Psoas muscle (tissue), 8 donors: ENCODE data around the gene PIGH. TPM values are rescaled to one million over a fixed set of nuclear protein-coding genes. Genes with fewer than 3 reads are reported as not detected.

Experiments used
- ATAC-seq, 4 donors: fragments of 200-7000 bp; cut with Tn5 transposase; one replicate each; pipeline ENCODE4 v1.9.1; 2020; ENCODE audit warnings: moderate library complexity in 3 of 4, mild to moderate bottlenecking in 2 of 4
- DNase-seq, 2 donors: peaks; one replicate each; pipeline ENCODE4 v3.0.0-alpha.2; 2020
- H3K27ac ChIP-seq: fragments of 200-600 bp; one replicate; pipeline ENCODE4 v1.8.0; 2022
- H3K27me3 ChIP-seq, 3 donors: fragments of 200-600 bp in 1 of 3; one replicate each; pipeline versions ENCODE4 v1.6.1 to v1.8.0; 2013 to 2022; ENCODE audit warnings: low read length in 2 of 3, mild to moderate bottlenecking in 2 of 3, moderate library complexity in 1 of 3; ENCODE audit not compliant: insufficient read depth in 3 of 3
- H3K36me3 ChIP-seq, 2 donors: fragments of 200-600 bp in 1 of 2; one replicate each; pipeline versions ENCODE4 v1.6.1 to v1.8.0; 2013 to 2022; ENCODE audit warnings: low read depth in 1 of 2, mild to moderate bottlenecking in 1 of 2, moderate library complexity in 1 of 2; ENCODE audit not compliant: insufficient read depth in 1 of 2
- H3K4me1 ChIP-seq: fragments of 200-600 bp; one replicate; pipeline ENCODE4 v1.8.0; 2022
- H3K4me3 ChIP-seq: fragments of 200-600 bp; one replicate; pipeline ENCODE4 v1.8.0; 2022; ENCODE audit warnings: mild to moderate bottlenecking
- H3K9me3 ChIP-seq: fragments of 200-600 bp; one replicate; pipeline ENCODE4 v1.8.0; 2022
- WGBS, 3 donors: extraction: QIAGEN DNeasy Blood & Tissue Kit; methylation state at CpG; one replicate each; pipeline versions ENCODE4 v1.1.6 to v1.1.7; 2013; 5-methylcytosine and 5-hydroxymethylcytosine counted together
- intact Hi-C, 2 donors: fragments of 100-400 bp; cut with DNase I; formaldehyde crosslinking; loops; one replicate each; pipeline versions ENCODE4 v1.11.0 to v1.14.2; 2022
- polyA plus RNA-seq, 3 donors: library from polyadenylated mRNA; stranded (reverse); fragments of 200-250 nt; gene quantifications; one replicate each; pipeline ENCODE4 v1.2.3, GENCODE V29; 2013
- total RNA-seq, 4 donors: library from RNA; stranded (reverse); fragmentation: NEBNext Ultra II Directional in 2 of 4; extraction: Animal tissue kit (Norgen Biotek cat#: 25700) in 2 of 4; gene quantifications; one replicate each; pipeline versions ENCODE4 v1.2.1 to v1.2.4, GENCODE V29; 2021 to 2023
- TF ChIP-seq, protein P1 (sequence below): fragments of 200-600 bp; IDR thresholded peaks from one replicate; pipeline ENCODE4 v1.8.0; 2022; ENCODE audit warnings: antibody characterized with exemption
- donor health status: healthy with polysubstance abuse.
- donor health status: DM: no; HTN: no; CAD: no; lungs with moderate emphysema.
- donor health status: Bipolar disorder and iron deficiency.
- donor health status: healthy.
- donor health status: DM: yes; HTN: yes; CAD: no.
- donor health status: DM: no; HTN: no; CAD: no.
- donor health status: DM: no; HTN: no; CAD: no.
- donor health status: DM: yes; HTN: yes; CAD: no.

The PIGH gene
- total and polyA plus RNA-seq, 7 donors: 12.3 to 50.6 (median 25.2) TPM

DNA sequence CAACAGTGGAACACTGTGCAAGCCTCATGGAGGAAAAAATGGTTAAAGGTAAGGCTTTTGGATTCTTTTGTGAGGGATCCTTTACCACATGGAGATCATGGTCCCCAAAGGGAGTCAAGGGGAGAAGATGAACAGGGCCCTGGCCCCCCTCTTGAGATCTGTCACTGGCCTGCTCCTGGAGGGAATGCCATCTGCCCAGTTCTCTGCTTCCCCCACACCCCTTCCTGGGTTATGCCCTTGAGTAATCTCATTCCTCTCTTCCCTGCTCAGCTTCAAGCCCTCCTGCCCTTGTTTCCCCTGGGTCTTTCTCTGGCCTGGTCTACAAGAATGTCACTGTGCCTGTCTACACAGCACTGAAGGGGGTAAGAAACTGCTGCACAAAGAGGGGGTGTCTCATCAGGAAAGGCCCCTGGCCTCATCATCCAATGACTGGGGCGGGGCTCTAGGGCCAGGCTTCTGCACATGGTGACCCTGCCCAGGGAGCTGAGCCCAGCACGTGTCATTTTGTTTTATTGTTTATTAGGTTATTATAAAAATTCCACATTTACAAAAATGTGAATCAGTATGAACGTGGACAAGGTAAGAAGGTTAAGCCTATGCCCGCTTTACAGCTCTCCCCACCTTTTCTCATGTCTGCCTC lies 30.3 kb downstream of the PIGH start:
- peaks cover 15% of the 10 kb centered on the region for H3K4me1 ChIP-seq
- no peak for ATAC-seq
- no peaks in the 10 kb centered on the region for H3K9me3 ChIP-seq
- no peak overlapping the region for H3K27ac ChIP-seq
- H3K4me3 ChIP-seq: no peak overlapping the region
- intact Hi-C loops: loop anchor here (2.0 kb wide), 1 partner anchor 143 kb away; no protein-coding TSS in a partner anchor
- 83 to 88% (median 84%) methylated on average over 4 of the region's 4 CpGs for WGBS, 3 donors
- no peaks in the 10 kb centered on the region for H3K36me3 ChIP-seq
- TF ChIP-seq, protein P1, sequence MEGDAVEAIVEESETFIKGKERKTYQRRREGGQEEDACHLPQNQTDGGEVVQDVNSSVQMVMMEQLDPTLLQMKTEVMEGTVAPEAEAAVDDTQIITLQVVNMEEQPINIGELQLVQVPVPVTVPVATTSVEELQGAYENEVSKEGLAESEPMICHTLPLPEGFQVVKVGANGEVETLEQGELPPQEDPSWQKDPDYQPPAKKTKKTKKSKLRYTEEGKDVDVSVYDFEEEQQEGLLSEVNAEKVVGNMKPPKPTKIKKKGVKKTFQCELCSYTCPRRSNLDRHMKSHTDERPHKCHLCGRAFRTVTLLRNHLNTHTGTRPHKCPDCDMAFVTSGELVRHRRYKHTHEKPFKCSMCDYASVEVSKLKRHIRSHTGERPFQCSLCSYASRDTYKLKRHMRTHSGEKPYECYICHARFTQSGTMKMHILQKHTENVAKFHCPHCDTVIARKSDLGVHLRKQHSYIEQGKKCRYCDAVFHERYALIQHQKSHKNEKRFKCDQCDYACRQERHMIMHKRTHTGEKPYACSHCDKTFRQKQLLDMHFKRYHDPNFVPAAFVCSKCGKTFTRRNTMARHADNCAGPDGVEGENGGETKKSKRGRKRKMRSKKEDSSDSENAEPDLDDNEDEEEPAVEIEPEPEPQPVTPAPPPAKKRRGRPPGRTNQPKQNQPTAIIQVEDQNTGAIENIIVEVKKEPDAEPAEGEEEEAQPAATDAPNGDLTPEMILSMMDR: no peak
- H3K27me3 ChIP-seq: no peaks in the 10 kb centered on the region
- DNase-seq: no peak

DNA sequence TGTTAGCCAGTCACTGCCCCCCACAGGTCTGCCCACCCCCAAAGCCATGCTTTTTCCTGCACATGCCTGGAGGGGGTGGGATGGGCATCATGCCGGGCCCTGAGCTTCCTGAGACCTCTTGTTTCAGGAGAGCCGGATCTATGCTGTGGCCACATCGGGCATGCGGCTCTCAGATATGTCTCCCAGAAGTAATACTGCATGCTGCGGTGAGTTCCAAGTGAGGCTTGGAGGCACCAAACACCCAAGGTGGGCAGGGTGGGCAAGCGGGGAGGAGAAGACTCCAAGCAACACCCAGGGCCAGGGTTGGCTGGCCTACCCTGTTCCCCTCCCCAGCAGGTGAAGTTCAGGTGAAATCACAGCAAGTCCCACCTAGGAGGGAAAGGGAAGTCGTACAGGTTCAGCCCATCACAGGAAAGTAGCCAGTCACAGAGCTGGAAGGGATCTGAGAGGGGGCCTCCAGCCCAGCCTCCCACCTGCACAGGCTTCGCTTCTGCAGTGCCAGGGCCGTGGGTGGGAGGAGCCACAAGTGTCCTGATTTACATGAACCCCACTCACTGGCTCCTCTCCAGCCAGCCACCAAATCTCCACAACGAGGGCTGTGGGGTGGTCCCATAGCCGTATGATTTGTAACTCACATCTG lies 30.9 kb downstream of the PIGH start:
- intact Hi-C loops: no loop called here
- DNase-seq (no peak), ATAC-seq (no peak)
- TF ChIP-seq, protein P1: no peak
- no peaks in the 10 kb centered on the region for H3K9me3 ChIP-seq
- no peaks in the 10 kb centered on the region for H3K27me3 ChIP-seq
- H3K27ac ChIP-seq: no peak overlapping the region
- 81 to 85% (median 82%) methylated on average over 11 of the region's 11 CpGs for WGBS, 3 donors
- peaks cover 15% of the 10 kb centered on the region for H3K4me1 ChIP-seq
- no peaks in the 10 kb centered on the region for H3K36me3 ChIP-seq
- H3K4me3 ChIP-seq: no peak overlapping the region

DNA sequence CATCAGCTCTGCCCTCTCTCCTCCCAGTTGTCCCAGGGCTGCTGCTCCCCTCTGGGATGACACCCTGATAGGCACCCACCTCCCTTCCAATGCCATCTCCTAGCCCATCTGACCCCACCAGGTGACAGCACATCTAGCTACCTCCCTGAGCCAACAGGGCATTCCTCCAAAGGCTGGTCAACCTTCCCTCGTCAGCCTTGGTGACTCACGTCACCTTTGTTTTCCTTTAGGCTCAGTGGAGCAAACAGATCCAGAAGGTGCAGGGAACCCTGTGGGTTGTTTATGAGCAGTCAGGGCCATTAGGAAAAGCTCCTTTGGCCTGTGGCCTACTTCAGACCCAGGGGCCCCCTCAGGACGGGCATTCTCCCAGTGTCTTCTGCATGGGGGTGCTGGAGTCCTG lies 32.4 kb downstream of the PIGH start:
- TF ChIP-seq, protein P1: no peak
- 68 to 81% (median 68%) methylated on average over 3 of the region's 3 CpGs for WGBS, 3 donors
- ATAC-seq (peak in 3 of 4 donors; percentile 21 to 54 (median 44)), DNase-seq (no peak)
- Histone ChIP-seq H3K4me1 (peaks cover 15% of the 10 kb centered on the region), H3K27ac (no peak overlapping the region), H3K4me3 (peak overlapping the region; percentile 15), H3K27me3 (no peaks in the 10 kb centered on the region), H3K36me3 (no peaks in the 10 kb centered on the region), H3K9me3 (no peaks in the 10 kb centered on the region)
- intact Hi-C loops: no loop called here

DNA sequence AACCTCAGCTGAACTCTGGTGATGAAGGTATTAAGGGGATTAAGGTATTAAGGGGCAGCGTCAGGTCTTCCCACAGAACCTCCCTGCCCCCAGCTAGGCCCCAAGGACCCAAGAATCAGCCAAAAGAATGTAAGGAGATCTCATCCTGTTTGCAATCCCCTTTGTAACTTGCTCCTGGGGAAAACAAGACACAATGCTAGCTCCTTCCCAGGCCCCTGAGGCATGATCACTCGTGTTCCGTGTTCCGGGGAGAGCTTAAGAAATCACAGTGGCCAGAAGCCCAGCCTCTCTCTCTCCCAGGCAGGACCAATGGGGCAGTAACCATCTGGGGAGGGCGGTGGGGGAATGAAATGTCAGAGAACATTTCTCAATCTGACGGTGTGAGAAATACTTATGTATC lies 33.2 kb downstream of the PIGH start:
- 25 to 42% (median 29%) methylated on average over 6 of the region's 6 CpGs for WGBS, 3 donors
- Histone ChIP-seq H3K27ac (peak overlapping the region; percentile 61), H3K36me3 (no peaks in the 10 kb centered on the region), H3K27me3 (no peaks in the 10 kb centered on the region), H3K4me1 (peaks cover 15% of the 10 kb centered on the region), H3K9me3 (no peaks in the 10 kb centered on the region), H3K4me3 (peak overlapping the region; percentile 15)
- TF ChIP-seq, protein P1: no peak
- intact Hi-C loops: no loop called here
- ATAC-seq (peak in 3 of 4 donors; percentile 60 to 91 (median 89)), DNase-seq (peak; percentile 32 to 71)
